ENCODE measurements around the gene UBR4. TPM values are rescaled to one million over a fixed set of nuclear protein-coding genes. Genes with fewer than 3 reads are reported as not detected.

UBR4 gene
- total and polyA plus RNA-seq, 2 experiments from 2014 or later, result 111 to 230 TPM

DNA sequence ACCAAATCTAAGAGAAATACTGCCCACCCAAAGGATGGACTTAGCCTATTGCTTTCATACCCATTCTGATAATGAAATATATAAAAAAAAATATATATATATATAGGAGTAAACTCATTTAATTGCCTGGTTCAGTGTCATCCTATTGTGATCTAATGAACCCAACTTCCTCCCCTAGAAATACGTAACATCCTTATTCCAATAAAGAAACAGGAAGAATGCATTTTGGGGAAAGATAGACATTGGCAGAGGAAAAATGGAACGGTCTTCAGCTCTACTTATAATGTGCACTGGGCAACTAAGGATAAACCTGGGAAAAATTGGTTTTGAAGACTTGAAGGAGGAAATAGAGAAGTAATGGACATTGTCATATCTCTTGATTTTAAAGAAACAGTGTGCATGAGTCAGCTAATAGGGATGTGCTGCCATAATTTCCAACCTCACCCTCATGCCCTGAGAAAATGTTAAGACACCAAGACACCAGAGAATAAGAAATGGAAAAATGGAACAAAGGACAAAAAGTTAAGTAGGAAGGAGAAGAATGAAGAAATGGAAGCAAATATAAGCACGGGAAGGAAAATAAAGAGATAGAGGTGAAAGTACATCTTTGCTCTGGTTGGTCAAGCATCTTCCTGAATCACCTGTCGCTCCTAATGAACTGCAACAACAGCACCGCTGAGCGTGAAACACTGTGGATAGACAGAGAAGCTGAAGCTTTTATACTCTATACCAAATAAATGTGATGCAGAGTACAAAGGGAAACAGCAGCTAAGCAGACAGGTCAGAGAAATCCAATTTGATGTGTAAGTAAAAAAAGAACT, 5.4 kb downstream of the UBR4 start:
- Histone ChIP-seq H3K27me3 (ENCODE audit: insufficient read depth) (no peaks in the 10 kb centered on the region), H3K79me2 (replicated peaks; ENCODE audit: insufficient read depth) (peaks cover 100% of the 10 kb centered on the region), H3K4me2 (no peak overlapping the region), H3K4me1 (ENCODE audit: insufficient read depth) (peaks cover 15% of the 10 kb centered on the region), H4K20me1 (replicated peaks; ENCODE audit: insufficient read depth) (peaks cover 77% of the 10 kb centered on the region), H3K4me3 (no peak overlapping the region), H3F3A (replicated peaks; ENCODE audit: low read depth) (no peaks in the 10 kb centered on the region), H2AFZ (no peak overlapping the region), H3K27ac (ENCODE audit: low read depth) (no peak overlapping the region), H3K9me2 (ENCODE audit: insufficient read depth) (no peaks in the 10 kb centered on the region), H3K36me3 (ENCODE audit: insufficient read depth) (peaks cover 7% of the 10 kb centered on the region)
- Mint-ChIP-seq H3K4me3 (no peak overlapping the region), H3K27me3 (ENCODE audit: insufficient read depth, low read depth, poor library complexity) (no peaks in the 10 kb centered on the region), H3K4me1 (peaks cover 11% of the 10 kb centered on the region), H3K36me3 (ENCODE audit: low read depth) (peaks cover 9% of the 10 kb centered on the region), H3K9me3 (no peaks in the 10 kb centered on the region), H3K27ac (no peak overlapping the region; the same call in 1 of the 2 replicates)
- DNase-seq (ENCODE audit: low spot score) (no peak), ATAC-seq (no peak)
- TF ChIP-seq ZNF331 (CRISPR knock-in tag; IDR thresholded peaks at IDR 0.05; ENCODE audit: low read depth) (no peak), CREB1 (CRISPR knock-in tag; IDR thresholded peaks at IDR 0.05; ENCODE audit: low read depth) (no peak), EZH2 (IDR thresholded peaks at IDR 0.05; ENCODE audit: low read depth, unreplicated experiment) (no peak), JUNB (IDR thresholded peaks at IDR 0.05; ENCODE audit: unreplicated experiment) (no peak), POLR2AphosphoS5 (IDR thresholded peaks at IDR 0.05; ENCODE audit: low read depth) (no peak), NANOG (IDR thresholded peaks at IDR 0.05; ENCODE audit: borderline replicate concordance) (no peak), CTCF (conservative IDR thresholded peaks at IDR 0.05; ENCODE audit: low read depth in 2 of 2) (no peak), EZH2phosphoT487 (IDR thresholded peaks at IDR 0.05; ENCODE audit: unreplicated experiment) (no peak), STAT1 (IDR thresholded peaks at IDR 0.05; ENCODE audit: unreplicated experiment) (no peak), ZNF114 (CRISPR knock-in tag; IDR thresholded peaks at IDR 0.05) (no peak), ETS1 (IDR thresholded peaks at IDR 0.05) (no peak)
- TF ChIP-seq, protein P1, sequence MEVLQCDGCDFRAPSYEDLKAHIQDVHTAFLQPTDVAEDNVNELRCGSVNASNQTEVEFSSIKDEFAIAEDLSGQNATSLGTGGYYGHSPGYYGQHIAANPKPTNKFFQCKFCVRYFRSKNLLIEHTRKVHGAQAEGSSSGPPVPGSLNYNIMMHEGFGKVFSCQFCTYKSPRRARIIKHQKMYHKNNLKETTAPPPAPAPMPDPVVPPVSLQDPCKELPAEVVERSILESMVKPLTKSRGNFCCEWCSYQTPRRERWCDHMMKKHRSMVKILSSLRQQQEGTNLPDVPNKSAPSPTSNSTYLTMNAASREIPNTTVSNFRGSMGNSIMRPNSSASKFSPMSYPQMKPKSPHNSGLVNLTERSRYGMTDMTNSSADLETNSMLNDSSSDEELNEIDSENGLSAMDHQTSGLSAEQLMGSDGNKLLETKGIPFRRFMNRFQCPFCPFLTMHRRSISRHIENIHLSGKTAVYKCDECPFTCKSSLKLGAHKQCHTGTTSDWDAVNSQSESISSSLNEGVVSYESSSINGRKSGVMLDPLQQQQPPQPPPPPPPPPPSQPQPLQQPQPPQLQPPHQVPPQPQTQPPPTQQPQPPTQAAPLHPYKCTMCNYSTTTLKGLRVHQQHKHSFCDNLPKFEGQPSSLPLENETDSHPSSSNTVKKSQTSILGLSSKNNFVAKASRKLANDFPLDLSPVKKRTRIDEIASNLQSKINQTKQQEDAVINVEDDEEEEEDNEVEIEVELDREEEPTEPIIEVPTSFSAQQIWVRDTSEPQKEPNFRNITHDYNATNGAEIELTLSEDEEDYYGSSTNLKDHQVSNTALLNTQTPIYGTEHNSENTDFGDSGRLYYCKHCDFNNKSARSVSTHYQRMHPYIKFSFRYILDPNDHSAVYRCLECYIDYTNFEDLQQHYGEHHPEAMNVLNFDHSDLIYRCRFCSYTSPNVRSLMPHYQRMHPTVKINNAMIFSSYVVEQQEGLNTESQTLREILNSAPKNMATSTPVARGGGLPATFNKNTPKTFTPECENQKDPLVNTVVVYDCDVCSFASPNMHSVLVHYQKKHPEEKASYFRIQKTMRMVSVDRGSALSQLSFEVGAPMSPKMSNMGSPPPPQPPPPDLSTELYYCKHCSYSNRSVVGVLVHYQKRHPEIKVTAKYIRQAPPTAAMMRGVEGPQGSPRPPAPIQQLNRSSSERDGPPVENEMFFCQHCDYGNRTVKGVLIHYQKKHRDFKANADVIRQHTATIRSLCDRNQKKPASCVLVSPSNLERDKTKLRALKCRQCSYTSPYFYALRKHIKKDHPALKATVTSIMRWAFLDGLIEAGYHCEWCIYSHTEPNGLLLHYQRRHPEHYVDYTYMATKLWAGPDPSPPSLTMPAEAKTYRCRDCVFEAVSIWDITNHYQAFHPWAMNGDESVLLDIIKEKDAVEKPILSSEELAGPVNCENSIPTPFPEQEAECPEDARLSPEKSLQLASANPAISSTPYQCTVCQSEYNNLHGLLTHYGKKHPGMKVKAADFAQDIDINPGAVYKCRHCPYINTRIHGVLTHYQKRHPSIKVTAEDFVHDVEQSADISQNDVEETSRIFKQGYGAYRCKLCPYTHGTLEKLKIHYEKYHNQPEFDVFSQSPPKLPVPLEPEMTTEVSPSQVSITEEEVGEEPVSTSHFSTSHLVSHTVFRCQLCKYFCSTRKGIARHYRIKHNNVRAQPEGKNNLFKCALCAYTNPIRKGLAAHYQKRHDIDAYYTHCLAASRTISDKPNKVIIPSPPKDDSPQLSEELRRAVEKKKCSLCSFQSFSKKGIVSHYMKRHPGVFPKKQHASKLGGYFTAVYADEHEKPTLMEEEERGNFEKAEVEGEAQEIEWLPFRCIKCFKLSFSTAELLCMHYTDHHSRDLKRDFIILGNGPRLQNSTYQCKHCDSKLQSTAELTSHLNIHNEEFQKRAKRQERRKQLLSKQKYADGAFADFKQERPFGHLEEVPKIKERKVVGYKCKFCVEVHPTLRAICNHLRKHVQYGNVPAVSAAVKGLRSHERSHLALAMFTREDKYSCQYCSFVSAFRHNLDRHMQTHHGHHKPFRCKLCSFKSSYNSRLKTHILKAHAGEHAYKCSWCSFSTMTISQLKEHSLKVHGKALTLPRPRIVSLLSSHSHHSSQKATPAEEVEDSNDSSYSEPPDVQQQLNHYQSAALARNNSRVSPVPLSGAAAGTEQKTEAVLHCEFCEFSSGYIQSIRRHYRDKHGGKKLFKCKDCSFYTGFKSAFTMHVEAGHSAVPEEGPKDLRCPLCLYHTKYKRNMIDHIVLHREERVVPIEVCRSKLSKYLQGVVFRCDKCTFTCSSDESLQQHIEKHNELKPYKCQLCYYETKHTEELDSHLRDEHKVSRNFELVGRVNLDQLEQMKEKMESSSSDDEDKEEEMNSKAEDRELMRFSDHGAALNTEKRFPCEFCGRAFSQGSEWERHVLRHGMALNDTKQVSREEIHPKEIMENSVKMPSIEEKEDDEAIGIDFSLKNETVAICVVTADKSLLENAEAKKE (CRISPR knock-in tag; IDR thresholded peaks at IDR 0.05), result no peak
- TF ChIP-seq, protein P2, sequence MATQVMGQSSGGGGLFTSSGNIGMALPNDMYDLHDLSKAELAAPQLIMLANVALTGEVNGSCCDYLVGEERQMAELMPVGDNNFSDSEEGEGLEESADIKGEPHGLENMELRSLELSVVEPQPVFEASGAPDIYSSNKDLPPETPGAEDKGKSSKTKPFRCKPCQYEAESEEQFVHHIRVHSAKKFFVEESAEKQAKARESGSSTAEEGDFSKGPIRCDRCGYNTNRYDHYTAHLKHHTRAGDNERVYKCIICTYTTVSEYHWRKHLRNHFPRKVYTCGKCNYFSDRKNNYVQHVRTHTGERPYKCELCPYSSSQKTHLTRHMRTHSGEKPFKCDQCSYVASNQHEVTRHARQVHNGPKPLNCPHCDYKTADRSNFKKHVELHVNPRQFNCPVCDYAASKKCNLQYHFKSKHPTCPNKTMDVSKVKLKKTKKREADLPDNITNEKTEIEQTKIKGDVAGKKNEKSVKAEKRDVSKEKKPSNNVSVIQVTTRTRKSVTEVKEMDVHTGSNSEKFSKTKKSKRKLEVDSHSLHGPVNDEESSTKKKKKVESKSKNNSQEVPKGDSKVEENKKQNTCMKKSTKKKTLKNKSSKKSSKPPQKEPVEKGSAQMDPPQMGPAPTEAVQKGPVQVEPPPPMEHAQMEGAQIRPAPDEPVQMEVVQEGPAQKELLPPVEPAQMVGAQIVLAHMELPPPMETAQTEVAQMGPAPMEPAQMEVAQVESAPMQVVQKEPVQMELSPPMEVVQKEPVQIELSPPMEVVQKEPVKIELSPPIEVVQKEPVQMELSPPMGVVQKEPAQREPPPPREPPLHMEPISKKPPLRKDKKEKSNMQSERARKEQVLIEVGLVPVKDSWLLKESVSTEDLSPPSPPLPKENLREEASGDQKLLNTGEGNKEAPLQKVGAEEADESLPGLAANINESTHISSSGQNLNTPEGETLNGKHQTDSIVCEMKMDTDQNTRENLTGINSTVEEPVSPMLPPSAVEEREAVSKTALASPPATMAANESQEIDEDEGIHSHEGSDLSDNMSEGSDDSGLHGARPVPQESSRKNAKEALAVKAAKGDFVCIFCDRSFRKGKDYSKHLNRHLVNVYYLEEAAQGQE (IDR thresholded peaks at IDR 0.05; ENCODE audit: unreplicated experiment), result no peak

Measured in GM23338 (cell line).